GM10847 (cell line): ENCODE results near the gene ITGA1.

ENCODE experiments used
- POLR2A ChIP-seq: IDR thresholded peaks from 2 replicates; pipeline ENCODE4 v1.6.1; 2011; ENCODE audit not compliant: insufficient read length; ENCODE audit errors: extremely low read depth

The ITGA1 gene

GRCh38 chr5:52834320-52834719 lies 46.6 kb downstream of the ITGA1 start:
- no peak for TF ChIP-seq POLR2A

DNA sequence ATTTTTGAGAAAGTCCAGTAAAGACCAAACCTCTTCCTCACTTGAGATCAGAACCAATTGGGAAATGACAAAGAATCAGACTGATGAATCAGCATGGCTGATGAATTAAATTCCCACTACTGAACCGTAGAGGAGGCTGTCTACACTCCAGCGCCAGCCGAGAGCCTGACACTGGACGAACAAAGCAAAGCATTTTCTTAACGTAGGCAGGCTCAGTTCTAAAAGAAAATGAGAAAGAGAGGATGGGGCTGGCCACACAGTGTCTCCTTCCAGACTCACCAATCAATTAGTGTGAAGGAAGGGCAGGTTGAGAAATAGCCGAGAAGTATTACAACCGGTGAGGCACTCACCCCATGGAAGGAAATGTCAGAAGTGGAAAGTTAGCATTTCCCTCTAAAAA lies 49.4 kb downstream of the ITGA1 start:
- no peak for TF ChIP-seq POLR2A

DNA sequence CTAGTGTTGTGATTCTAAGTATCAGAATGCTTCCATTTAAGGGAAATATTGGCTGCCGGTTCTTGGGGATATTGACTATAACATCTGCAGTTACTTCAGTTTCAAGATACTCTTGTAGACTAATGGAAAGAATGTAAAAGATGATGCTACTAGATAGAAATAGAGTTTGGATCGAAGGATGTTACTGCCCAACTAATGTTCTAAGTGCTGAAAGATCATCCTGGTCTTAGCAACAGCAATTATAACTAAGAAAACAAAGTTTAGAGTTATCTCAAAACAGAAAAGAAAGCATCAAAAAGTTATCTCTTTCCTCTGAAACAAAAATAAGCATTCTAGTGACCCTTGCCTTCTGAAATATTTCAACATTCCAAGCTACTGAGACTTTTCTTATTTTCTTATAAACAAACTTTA lies 49.9 kb downstream of the ITGA1 start:
- TF ChIP-seq POLR2A, result no peak

DNA sequence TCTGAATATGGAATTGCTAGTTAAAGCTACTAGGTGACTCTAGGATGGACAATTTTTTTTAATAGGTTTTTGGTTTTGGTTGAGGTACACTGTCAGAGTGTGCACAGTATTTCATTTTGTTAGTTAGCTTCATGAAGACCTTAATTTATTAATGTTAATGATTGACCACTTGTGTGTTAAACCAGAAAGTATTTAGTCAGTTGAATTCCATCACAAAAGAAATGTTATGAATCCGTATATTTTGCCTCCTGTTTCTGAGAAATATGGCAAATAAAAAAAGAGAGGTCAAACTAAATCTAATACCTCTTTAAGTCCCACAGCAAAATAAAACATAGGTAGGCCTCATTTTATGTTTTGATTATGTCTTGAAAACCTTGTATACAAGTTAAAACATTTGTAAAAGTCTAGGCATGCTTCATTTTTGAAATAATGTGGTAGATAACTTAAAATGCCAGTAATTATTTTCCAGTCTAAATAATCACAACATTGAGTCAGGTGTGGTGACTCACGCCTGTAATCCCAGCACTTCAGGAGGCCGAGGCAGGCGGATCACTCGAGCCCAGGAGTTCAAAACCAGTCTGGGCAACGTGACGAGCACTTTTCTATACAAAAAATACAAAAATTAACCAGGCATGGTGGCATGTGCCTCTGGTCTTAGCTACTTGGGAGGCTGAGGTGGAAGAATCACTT lies 50.8 kb downstream of the ITGA1 start:
- no peak for TF ChIP-seq POLR2A

DNA sequence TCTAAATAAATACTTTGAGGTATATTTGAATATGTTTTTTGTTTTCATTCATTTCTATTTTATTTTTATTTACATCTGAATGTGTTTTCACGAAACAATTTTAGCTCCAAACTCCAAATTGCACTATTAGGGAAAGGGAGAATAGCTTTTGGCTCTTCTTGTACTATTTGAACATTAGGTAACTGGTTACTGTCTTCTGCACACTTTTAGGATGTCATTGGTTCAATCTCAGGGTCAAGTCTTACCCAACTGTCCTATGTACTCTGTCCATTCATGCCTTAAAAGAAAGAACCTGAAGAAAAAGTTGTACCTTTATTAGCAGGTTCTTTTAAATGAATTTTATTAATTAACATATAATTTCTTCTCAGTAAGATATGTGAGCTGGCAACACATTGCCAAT lies 51.6 kb downstream of the ITGA1 start:
- TF ChIP-seq POLR2A, result no peak

GRCh38 chr5:52840277-52841050 lies 52.7 kb downstream of the ITGA1 start:
- TF ChIP-seq POLR2A, result no peak

GRCh38 chr5:52841114-52841513 lies 53.4 kb downstream of the ITGA1 start:
- no peak for TF ChIP-seq POLR2A

DNA sequence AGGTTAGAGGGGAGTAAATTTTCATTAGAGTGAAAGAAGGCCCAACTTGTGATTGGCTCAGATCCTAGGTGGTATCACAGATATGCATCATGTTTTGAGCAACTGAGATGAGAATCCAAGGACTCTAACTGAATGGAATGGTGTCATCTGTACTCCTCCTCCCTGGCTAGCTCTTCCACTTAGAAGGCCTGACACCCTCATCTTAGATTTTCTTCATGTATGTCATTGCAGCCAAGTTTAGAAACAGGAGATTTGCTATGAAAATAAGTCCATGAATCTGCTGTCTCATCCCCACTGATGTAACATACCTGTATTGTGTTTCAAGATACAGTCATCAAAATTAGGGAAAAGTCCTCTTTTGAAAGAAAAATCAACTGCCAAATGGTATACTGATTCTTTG lies 54.4 kb downstream of the ITGA1 start:
- no peak for TF ChIP-seq POLR2A

GRCh38 chr5:52844885-52845284 lies 57.2 kb downstream of the ITGA1 start:
- no peak for TF ChIP-seq POLR2A

DNA sequence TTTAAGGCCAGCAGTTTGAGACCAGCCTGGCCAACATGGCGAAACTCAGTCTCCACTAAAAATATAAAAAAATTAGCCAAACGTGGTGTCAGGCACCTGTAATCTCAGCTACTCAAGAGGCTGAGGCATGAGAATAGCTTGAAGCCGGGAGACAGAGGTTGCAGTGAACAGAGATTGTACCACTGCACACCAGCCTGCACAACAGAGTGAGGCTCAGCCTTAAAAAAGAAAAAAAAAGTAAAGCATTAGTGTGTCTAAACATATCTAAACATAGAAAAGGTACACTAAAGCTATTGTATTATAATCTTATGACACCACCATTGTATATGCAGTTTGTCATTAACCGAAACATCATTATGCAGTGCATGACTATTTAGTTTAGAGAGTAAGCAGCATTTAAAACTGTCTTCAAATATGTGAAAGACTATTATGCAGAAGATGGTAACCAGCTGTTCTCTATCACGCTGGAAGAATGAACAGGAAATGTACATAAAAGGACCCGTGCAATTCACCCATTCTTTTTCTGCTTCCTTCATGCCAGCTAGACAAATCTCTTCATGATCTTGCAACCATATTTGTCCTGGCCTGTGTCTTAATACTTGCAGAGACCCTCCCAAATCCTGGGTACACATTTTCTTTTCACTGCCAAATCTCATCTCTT lies 58.6 kb downstream of the ITGA1 start:
- TF ChIP-seq POLR2A, result no peak

- TF ChIP-seq POLR2A, result no peak
These were observed 61.8 kb downstream of the ITGA1 start for GRCh38 chr5:52849544-52849943.

- no peak for TF ChIP-seq POLR2A
These were observed 65.9 kb downstream of the ITGA1 start for GRCh38 chr5:52853650-52854049.

- TF ChIP-seq POLR2A, result no peak
These were observed 66.6 kb downstream of the ITGA1 start for GRCh38 chr5:52854301-52854700.

DNA sequence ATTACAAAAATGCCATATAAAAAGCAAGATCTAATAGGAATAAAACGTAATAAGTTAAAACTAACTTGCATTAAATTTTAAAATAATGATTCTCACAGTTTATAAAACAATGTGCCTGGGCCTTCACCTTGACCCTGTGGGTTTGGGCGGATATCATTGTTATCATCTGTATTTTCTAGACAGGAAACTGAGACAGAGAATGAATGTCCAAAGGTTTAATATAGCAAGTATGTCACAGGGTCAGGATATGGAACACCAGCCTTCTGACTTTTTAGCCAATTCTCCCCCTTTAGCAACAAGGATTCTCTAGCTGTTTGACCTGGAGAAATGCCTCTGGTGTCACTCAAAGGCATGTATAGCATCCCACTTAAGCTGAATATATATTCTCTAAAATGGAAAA lies 67.2 kb downstream of the ITGA1 start:
- TF ChIP-seq POLR2A, result no peak

GRCh38 chr5:52856564-52856963 lies 68.8 kb downstream of the ITGA1 start:
- TF ChIP-seq POLR2A, result no peak

DNA sequence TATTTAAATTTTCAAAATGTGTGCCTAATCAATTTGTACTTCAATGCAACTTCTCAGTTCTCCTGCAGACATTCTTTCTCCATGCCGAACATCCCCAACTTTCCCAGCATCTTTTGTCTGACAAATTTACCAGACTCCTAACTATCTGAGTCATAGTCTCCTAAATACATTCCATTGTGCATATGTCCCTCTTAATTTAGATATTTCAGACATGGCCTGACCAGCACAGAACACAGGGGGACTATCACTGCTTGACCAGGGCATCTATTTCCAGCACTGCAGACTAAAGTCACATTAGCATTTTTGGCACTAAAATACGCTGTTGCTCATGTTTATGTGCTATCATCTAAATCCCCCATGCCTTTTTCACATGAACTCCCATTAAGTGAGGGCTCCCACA lies 71.9 kb downstream of the ITGA1 start:
- TF ChIP-seq POLR2A, result no peak
